Right atrium auricular region (tissue), 2 donors: ENCODE data around the gene DMRT2. TPM values are rescaled to one million over a fixed set of nuclear protein-coding genes. Genes with fewer than 3 reads are reported as not detected.

ENCODE experiments used
- DNase-seq: peaks from one replicate; pipeline ENCODE4 v3.0.0-alpha.2; 2019; ENCODE audit warnings: low spot score
- H3K27ac ChIP-seq, 2 donors: fragments of 200-600 bp; sonication (generic); 1 replicate in 1 of 2; 2 replicates in 1 of 2; pipeline ENCODE4 v1.5.1; 2016 to 2019
- H3K27me3 ChIP-seq, 2 donors: fragments of 200-600 bp; sonication (generic); one replicate each; pipeline versions ENCODE4 v1.5.1 to v1.6.0; 2017 to 2019
- H3K36me3 ChIP-seq: fragments of 200-600 bp; sonication (generic); one replicate; pipeline ENCODE4 v1.5.1; 2016
- H3K4me1 ChIP-seq, 2 donors: fragments of 200-600 bp; sonication (generic); one replicate each; pipeline versions ENCODE4 v1.5.1 to v1.6.0; 2017 to 2019
- H3K4me3 ChIP-seq, 2 donors: fragments of 200-600 bp; sonication (generic); 1 replicate in 1 of 2; 2 replicates in 1 of 2; pipeline ENCODE4 v1.5.1; 2017 to 2019; ENCODE audit warnings: mild to moderate bottlenecking in 1 of 2, moderate library complexity in 1 of 2
- H3K9me3 ChIP-seq, 2 donors: fragments of 200-600 bp; sonication (generic); one replicate each; pipeline ENCODE4 v1.5.1; 2019
- CTCF ChIP-seq, 2 donors: fragments of 200-600 bp; sonication (generic); IDR thresholded peaks; one replicate each; pipeline ENCODE4 v1.5.1; 2019; ENCODE audit warnings: antibody characterized with exemption in 2 of 2
- total RNA-seq, 2 donors: library from RNA; depleted of rRNA; stranded (reverse); fragments of >200 nt; gene quantifications; one replicate each; pipeline ENCODE4 v1.1.0, GENCODE V29; 2016

DMRT2 gene
- total RNA-seq, 2 donors from 2014 or later, result not detected

DNA sequence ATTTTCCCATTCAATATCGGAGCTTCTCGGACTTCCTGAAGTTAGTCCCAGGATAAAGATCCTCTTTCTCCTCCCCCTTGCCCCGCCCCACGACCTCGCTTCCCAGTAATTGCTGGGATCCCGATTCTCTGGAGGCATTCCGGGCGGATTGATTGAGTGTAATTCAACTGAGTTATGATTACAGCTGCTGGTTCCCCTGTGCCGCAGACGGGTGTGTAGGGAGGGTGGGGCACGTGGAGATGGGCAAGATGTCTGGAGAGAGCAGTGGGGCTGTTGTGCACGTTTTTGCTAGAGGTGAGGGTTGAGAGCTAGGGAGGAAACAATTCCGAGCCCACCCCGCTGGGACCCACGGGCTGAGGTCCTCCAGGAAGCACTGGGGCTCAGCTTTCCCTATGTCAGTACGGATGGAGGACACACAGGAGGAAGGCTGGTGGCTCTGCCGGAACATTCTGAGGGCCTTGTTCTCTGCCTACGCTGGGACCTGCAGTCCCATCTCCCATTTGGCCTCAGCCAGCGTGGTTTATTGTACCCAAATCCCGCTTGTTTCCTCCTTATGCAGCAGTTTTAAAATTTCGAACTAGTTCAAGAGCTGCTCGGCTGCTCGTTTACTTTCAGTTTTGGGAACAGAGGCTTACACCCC is 2.4 kb upstream of the DMRT2 start:
- Histone ChIP-seq H3K9me3 (peaks cover 0 to 8% of the 10 kb centered on the region in 2 donors), H3K4me1 (peaks cover 0 to 49% of the 10 kb centered on the region in 2 donors), H3K36me3 (no peaks in the 10 kb centered on the region), H3K27ac (no peak overlapping the region), H3K27me3 (peaks cover 29 to 49% of the 10 kb centered on the region in 2 donors), H3K4me3 (peak overlapping the region; percentile 10 to 34)
- no peak for DNase-seq
- TF ChIP-seq CTCF (IDR thresholded peaks at IDR 0.05), result no peak

GRCh38 chr9:1048231-1048619 is 1.9 kb upstream of the DMRT2 start:
- Histone ChIP-seq H3K27ac (no peak overlapping the region), H3K36me3 (no peaks in the 10 kb centered on the region), H3K9me3 (peaks cover 0 to 8% of the 10 kb centered on the region in 2 donors), H3K27me3 (peaks cover 32 to 54% of the 10 kb centered on the region in 2 donors), H3K4me1 (peaks cover 0 to 50% of the 10 kb centered on the region in 2 donors), H3K4me3 (peak overlapping the region in 1 of 2 donors; percentile 34)
- no peak for TF ChIP-seq CTCF (IDR thresholded peaks at IDR 0.05)
- no peak for DNase-seq

DNA sequence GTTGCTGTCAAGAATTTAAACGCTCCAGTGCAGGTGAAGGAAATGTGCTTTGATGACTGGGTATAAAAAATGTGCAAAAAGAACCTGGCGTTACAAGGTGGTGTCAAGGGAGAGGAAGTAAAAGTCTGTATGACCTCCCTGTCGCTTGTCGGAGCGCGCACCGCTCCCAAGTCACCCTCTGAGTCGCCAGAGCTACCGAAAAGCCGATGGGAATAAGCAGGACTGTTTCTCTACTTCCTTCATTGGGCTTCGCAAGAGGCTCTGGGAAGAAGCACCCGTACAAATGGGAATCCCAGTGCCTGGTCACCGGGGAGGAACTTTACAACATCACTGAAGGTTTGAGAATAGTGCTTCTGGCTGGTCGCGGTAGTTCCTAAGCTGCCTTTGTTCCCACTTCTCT is 1.3 kb upstream of the DMRT2 start:
- Histone ChIP-seq H3K9me3 (peaks cover 0 to 8% of the 10 kb centered on the region in 2 donors), H3K4me1 (peaks cover 0 to 50% of the 10 kb centered on the region in 2 donors), H3K36me3 (no peaks in the 10 kb centered on the region), H3K27ac (no peak overlapping the region), H3K4me3 (no peak overlapping the region), H3K27me3 (peaks cover 35 to 60% of the 10 kb centered on the region in 2 donors)
- no peak for TF ChIP-seq CTCF (IDR thresholded peaks at IDR 0.05)
- no peak for DNase-seq

DNA sequence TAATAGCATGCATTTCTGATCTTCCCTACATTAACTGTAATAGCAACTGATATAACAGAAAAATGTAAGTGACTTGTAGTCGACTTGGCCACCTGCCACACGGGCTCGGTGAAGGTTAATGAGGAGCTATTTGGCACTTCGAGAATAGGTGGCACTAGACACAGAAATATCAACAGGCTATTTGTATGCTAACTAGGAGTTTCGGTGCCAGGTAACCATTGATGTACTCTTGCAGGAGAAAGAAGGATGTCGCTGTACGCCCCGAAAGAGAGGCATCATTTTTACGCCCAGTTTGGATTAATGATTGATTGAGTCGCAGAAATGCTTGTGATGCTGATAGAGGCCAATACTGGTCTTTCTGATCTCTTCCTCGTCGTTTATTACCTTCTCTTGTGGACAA is 516 bp upstream of the DMRT2 start:
- TF ChIP-seq CTCF (IDR thresholded peaks at IDR 0.05), result no peak
- peaks cover 0 to 50% of the 10 kb centered on the region in 2 donors for H3K4me1 ChIP-seq
- H3K36me3 ChIP-seq, result no peaks in the 10 kb centered on the region
- H3K27ac ChIP-seq, result no peak overlapping the region
- peaks cover 0 to 8% of the 10 kb centered on the region in 2 donors for H3K9me3 ChIP-seq
- H3K4me3 ChIP-seq, result peak overlapping the region in 1 of 2 donors; percentile 36
- DNase-seq, result no peak
- peaks cover 35 to 65% of the 10 kb centered on the region in 2 donors for H3K27me3 ChIP-seq

DNA sequence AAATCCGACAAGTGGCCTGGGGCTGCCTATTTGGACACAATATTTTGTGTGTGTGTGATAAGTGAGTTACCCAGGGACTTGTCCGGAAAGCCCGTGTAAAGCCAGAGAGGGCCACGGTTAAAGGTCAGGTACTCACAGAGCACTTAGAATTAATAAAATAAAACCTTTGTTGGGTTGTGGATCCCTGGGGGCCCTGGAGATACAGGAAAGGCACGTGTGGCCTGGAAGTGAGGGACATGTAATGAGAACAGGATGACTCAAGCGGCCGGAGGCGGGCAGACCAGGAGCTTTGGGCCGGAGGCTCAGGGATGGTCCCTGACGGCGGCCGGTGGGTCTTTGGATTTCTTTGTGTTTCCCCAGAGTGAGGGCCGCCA is 1.0 kb downstream of the DMRT2 start:
- Histone ChIP-seq H3K9me3 (peaks cover 0 to 4% of the 10 kb centered on the region in 2 donors), H3K4me3 (peak overlapping the region in 1 of 2 donors; percentile 39), H3K27me3 (peaks cover 30 to 54% of the 10 kb centered on the region in 2 donors), H3K27ac (no peak overlapping the region), H3K36me3 (no peaks in the 10 kb centered on the region), H3K4me1 (peaks cover 0 to 42% of the 10 kb centered on the region in 2 donors)
- DNase-seq, result no peak
- TF ChIP-seq CTCF (IDR thresholded peaks at IDR 0.05), result no peak
